HCT116 (cell line): ENCODE measurements around the gene C13orf46.

Source experiments
- EGR1 ChIP-seq: IDR thresholded peaks from 2 replicates; pipeline ENCODE4 v1.6.1; 2012; ENCODE audit warnings: low read depth
- ELF1 ChIP-seq: IDR thresholded peaks from 2 replicates; pipeline ENCODE4 v1.6.1; 2012; ENCODE audit warnings: low read depth, borderline replicate concordance
- EZH2 ChIP-seq: fragments of 200-600 bp; sonication (generic); IDR thresholded peaks from 2 replicates; pipeline ENCODE4 v1.6.1; 2017; ENCODE audit warnings: antibody characterized with exemption, mixed run types
- FOSL1 ChIP-seq: IDR thresholded peaks from 2 replicates; pipeline ENCODE4 v1.6.1; 2012; ENCODE audit warnings: low read depth
- POLR2A ChIP-seq: IDR thresholded peaks from 2 replicates; pipeline ENCODE4 v1.7.0; 2011; ENCODE audit warnings: borderline replicate concordance; ENCODE audit not compliant: insufficient read depth, insufficient read length; ENCODE audit errors: extremely low read depth
- POLR2AphosphoS5 ChIP-seq: IDR thresholded peaks from 2 replicates; pipeline ENCODE4 v1.6.1; 2011; ENCODE audit warnings: mild to moderate bottlenecking, low read depth, low read length, moderate library complexity
- SIN3A ChIP-seq: IDR thresholded peaks from 2 replicates; pipeline ENCODE4 v1.6.1; 2012; ENCODE audit warnings: low read depth
- SRF ChIP-seq: IDR thresholded peaks from 2 replicates; pipeline ENCODE4 v1.6.1; 2012; ENCODE audit warnings: low read depth
- YY1 ChIP-seq: IDR thresholded peaks from 2 replicates; pipeline ENCODE4 v1.6.1; 2011; ENCODE audit warnings: low read length, low read depth, moderate library complexity, mild to moderate bottlenecking; ENCODE audit not compliant: insufficient replicate concordance; ENCODE audit errors: extremely low read depth
- ZFX ChIP-seq: fragments of 450-650 bp; IDR thresholded peaks from 2 replicates; pipeline ENCODE4 v1.6.1; 2017
- ZNF274 ChIP-seq: fragments of 200-500 bp; sonication (Bioruptor generic); IDR thresholded peaks from 2 replicates; pipeline ENCODE4 v1.6.1; 2014; ENCODE audit warnings: mild to moderate bottlenecking, low read depth, low read length, inconsistent platforms
- TF ChIP-seq, protein P1 (sequence below), 3 experiments: fragments of 200-600 bp in 1 of 3; sonication (generic) in 1 of 3; IDR thresholded peaks in 2 of 3; conservative IDR thresholded peaks in 1 of 3; 2 replicates each; pipeline ENCODE4 v1.5.1; 2012 to 2017; ENCODE audit warnings: low read depth in 2 of 3, low read length in 2 of 3, antibody characterized with exemption in 1 of 3, borderline replicate concordance in 1 of 3, control low read depth in 1 of 3, mild to moderate bottlenecking in 1 of 3, mixed read lengths in 1 of 3, mixed run types in 1 of 3, moderate library complexity in 1 of 3; ENCODE audit not compliant: insufficient read depth in 1 of 3
- TF ChIP-seq, protein P2 (sequence below): IDR thresholded peaks from 2 replicates; pipeline ENCODE4 v1.6.1; 2012; ENCODE audit warnings: low read depth

DNA sequence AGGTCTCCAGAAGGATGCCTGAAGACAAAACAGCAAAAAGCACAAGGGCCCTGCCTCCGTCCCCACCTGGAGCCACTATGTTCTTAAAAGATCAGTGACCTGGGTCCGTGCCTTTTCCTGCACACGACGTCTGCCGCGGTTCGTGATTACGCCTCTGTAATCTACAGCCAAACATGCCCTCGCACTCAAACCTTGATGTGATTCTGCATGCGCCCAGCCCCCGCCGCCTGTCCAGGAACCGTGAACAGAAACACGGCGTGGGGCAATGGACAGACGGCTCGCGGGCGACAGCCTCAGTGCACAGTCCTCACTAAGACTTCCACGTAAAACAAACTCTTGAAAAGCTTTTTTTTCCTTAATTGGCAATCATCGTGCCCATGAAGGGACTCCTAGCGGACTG is 15.5 kb downstream of the C13orf46 start:
- TF ChIP-seq POLR2AphosphoS5 (no peak), ZFX (no peak), POLR2A (no peak), EGR1 (no peak), EZH2 (no peak), YY1 (no peak), ZNF274 (no peak), SRF (no peak), ELF1 (no peak), SIN3A (no peak), FOSL1 (no peak)
- TF ChIP-seq, protein P1, sequence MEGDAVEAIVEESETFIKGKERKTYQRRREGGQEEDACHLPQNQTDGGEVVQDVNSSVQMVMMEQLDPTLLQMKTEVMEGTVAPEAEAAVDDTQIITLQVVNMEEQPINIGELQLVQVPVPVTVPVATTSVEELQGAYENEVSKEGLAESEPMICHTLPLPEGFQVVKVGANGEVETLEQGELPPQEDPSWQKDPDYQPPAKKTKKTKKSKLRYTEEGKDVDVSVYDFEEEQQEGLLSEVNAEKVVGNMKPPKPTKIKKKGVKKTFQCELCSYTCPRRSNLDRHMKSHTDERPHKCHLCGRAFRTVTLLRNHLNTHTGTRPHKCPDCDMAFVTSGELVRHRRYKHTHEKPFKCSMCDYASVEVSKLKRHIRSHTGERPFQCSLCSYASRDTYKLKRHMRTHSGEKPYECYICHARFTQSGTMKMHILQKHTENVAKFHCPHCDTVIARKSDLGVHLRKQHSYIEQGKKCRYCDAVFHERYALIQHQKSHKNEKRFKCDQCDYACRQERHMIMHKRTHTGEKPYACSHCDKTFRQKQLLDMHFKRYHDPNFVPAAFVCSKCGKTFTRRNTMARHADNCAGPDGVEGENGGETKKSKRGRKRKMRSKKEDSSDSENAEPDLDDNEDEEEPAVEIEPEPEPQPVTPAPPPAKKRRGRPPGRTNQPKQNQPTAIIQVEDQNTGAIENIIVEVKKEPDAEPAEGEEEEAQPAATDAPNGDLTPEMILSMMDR (IDR thresholded peaks at IDR 0.05 in 2 of 3, conservative IDR thresholded peaks at IDR 0.05 in 1 of 3; ENCODE audit: borderline replicate concordance in 1 of 3, insufficient read depth in 1 of 3, low read depth in 2 of 3, low read length in 2 of 3) = no peak
- TF ChIP-seq, protein P2, sequence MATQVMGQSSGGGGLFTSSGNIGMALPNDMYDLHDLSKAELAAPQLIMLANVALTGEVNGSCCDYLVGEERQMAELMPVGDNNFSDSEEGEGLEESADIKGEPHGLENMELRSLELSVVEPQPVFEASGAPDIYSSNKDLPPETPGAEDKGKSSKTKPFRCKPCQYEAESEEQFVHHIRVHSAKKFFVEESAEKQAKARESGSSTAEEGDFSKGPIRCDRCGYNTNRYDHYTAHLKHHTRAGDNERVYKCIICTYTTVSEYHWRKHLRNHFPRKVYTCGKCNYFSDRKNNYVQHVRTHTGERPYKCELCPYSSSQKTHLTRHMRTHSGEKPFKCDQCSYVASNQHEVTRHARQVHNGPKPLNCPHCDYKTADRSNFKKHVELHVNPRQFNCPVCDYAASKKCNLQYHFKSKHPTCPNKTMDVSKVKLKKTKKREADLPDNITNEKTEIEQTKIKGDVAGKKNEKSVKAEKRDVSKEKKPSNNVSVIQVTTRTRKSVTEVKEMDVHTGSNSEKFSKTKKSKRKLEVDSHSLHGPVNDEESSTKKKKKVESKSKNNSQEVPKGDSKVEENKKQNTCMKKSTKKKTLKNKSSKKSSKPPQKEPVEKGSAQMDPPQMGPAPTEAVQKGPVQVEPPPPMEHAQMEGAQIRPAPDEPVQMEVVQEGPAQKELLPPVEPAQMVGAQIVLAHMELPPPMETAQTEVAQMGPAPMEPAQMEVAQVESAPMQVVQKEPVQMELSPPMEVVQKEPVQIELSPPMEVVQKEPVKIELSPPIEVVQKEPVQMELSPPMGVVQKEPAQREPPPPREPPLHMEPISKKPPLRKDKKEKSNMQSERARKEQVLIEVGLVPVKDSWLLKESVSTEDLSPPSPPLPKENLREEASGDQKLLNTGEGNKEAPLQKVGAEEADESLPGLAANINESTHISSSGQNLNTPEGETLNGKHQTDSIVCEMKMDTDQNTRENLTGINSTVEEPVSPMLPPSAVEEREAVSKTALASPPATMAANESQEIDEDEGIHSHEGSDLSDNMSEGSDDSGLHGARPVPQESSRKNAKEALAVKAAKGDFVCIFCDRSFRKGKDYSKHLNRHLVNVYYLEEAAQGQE = no peak
